WTC11 (cell line): ENCODE data around the gene LFNG. TPM values are rescaled to one million over a fixed set of nuclear protein-coding genes. Genes with fewer than 3 reads are reported as not detected.

ENCODE experiments used
- ATAC-seq: fragments of 200-7000 bp; cut with Tn5 transposase; 2 replicates; pipeline ENCODE4 v1.10.0; 2021; ENCODE audit warnings: mild to moderate bottlenecking, moderate library complexity
- CTCF ChIA-PET: fragments of 300-600 bp; sonication (Branson Sonifier 250); formaldehyde crosslinking; loops from one replicate; lab custom pipeline; 2021; ENCODE audit warnings: antibody characterized with exemption; lab: Charles Lee
- POLR2A ChIA-PET: fragments of 350-600 bp; sonication (Branson Sonifier 250); formaldehyde crosslinking; loops from one replicate; lab custom pipeline; 2021; ENCODE audit warnings: antibody characterized with exemption; lab: Charles Lee
- DNase-seq: peaks from one replicate; pipeline ENCODE4 v3.0.0; 2021; ENCODE audit warnings: low spot score
- H3K27ac Mint-ChIP-seq: 2 replicates; pipeline ENCODE4 v1.8.0; 2021; ENCODE audit warnings: mixed read lengths
- H3K27me3 Mint-ChIP-seq: 2 replicates; pipeline ENCODE4 v1.8.0; 2021; ENCODE audit warnings: low read depth, mild to moderate bottlenecking, moderate library complexity, mixed read lengths
- H3K36me3 Mint-ChIP-seq: 2 replicates; pipeline ENCODE4 v1.8.0; 2021; ENCODE audit warnings: mixed read lengths
- H3K4me1 Mint-ChIP-seq: 2 replicates; pipeline ENCODE4 v1.8.0; 2022; ENCODE audit warnings: mixed read lengths
- H3K4me3 Mint-ChIP-seq: 2 replicates; pipeline ENCODE4 v1.8.0; 2021; ENCODE audit warnings: mild to moderate bottlenecking, moderate library complexity, mixed read lengths
- H3K9me3 Mint-ChIP-seq: 2 replicates; pipeline ENCODE4 v1.8.0; 2021; ENCODE audit warnings: mixed read lengths
- ATF1 ChIP-seq: sonication (generic); formaldehyde crosslinking; IDR thresholded peaks from 2 replicates; pipeline ENCODE4 v1.8.1; 2023; ENCODE audit warnings: mild to moderate bottlenecking, moderate library complexity, missing genetic modification reagents
- ATF6 ChIP-seq: sonication (generic); formaldehyde crosslinking; IDR thresholded peaks from 2 replicates; pipeline ENCODE4 v1.8.1; 2023; ENCODE audit warnings: mild to moderate bottlenecking, missing genetic modification reagents
- CBFB ChIP-seq: sonication (generic); formaldehyde crosslinking; IDR thresholded peaks from 2 replicates; pipeline ENCODE4 v1.8.1; 2022; ENCODE audit warnings: mild to moderate bottlenecking, low read depth, missing genetic modification reagents
- E2F1 ChIP-seq: sonication (generic); formaldehyde crosslinking; IDR thresholded peaks from 2 replicates; pipeline ENCODE4 v1.8.0; 2022; ENCODE audit warnings: mild to moderate bottlenecking, missing genetic modification reagents
- ERG ChIP-seq: fragments of 250-450 bp; sonication (Bioruptor Pico); IDR thresholded peaks from 2 replicates; pipeline ENCODE4 v1.8.0; 2021; ENCODE audit warnings: mild to moderate bottlenecking
- FOXJ3 ChIP-seq: sonication (generic); formaldehyde crosslinking; IDR thresholded peaks from 2 replicates; pipeline ENCODE4 v1.9.0; 2021; ENCODE audit warnings: missing genetic modification reagents, mild to moderate bottlenecking, borderline replicate concordance
- FOXK1 ChIP-seq: sonication (generic); formaldehyde crosslinking; IDR thresholded peaks from 2 replicates; pipeline ENCODE4 v1.8.0; 2022; ENCODE audit warnings: mild to moderate bottlenecking, moderate library complexity, missing genetic modification reagents
- FOXP1 ChIP-seq: sonication (generic); formaldehyde crosslinking; IDR thresholded peaks from 2 replicates; pipeline ENCODE4 v1.8.0; 2022; ENCODE audit warnings: missing genetic modification reagents, mild to moderate bottlenecking, moderate library complexity, borderline replicate concordance
- GABPB1 ChIP-seq: sonication (generic); formaldehyde crosslinking; IDR thresholded peaks from 2 replicates; pipeline ENCODE4 v1.8.1; 2023; ENCODE audit warnings: mild to moderate bottlenecking, missing genetic modification reagents
- GTF2I ChIP-seq: fragments of 250-450 bp; sonication (Bioruptor Pico); conservative IDR thresholded peaks from 2 replicates; pipeline ENCODE4 v1.4.0; 2021; ENCODE audit warnings: mild to moderate bottlenecking
- HMGXB4 ChIP-seq: sonication (generic); formaldehyde crosslinking; IDR thresholded peaks from 2 replicates; pipeline ENCODE4 v1.8.1; 2023; ENCODE audit warnings: mild to moderate bottlenecking, moderate library complexity, missing genetic modification reagents
- JAZF1 ChIP-seq: fragments of 250-450 bp; sonication (Bioruptor Pico); IDR thresholded peaks from 2 replicates; pipeline ENCODE4 v1.9.0; 2021; ENCODE audit warnings: moderate library complexity, mild to moderate bottlenecking, inconsistent platforms
- NFYB ChIP-seq: sonication (generic); formaldehyde crosslinking; conservative IDR thresholded peaks from 2 replicates; pipeline ENCODE4 v1.8.0; 2022; ENCODE audit warnings: low read depth, missing genetic modification reagents
- NR2C2 ChIP-seq: sonication (generic); formaldehyde crosslinking; IDR thresholded peaks from 2 replicates; pipeline ENCODE4 v1.8.0; 2022; ENCODE audit warnings: mild to moderate bottlenecking, missing genetic modification reagents
- SMAD3 ChIP-seq: sonication (generic); formaldehyde crosslinking; IDR thresholded peaks from 2 replicates; pipeline ENCODE4 v1.8.0; 2022; ENCODE audit warnings: missing genetic modification reagents, mild to moderate bottlenecking, borderline replicate concordance
- USF1 ChIP-seq: sonication (generic); formaldehyde crosslinking; IDR thresholded peaks from 2 replicates; pipeline ENCODE4 v1.8.0; 2022; ENCODE audit warnings: mild to moderate bottlenecking, missing genetic modification reagents
- ZBTB21 ChIP-seq: sonication (generic); formaldehyde crosslinking; IDR thresholded peaks from 2 replicates; pipeline ENCODE4 v1.8.1; 2023; ENCODE audit warnings: mild to moderate bottlenecking, missing genetic modification reagents, borderline replicate concordance
- ZNF121 ChIP-seq: sonication (generic); formaldehyde crosslinking; IDR thresholded peaks from 2 replicates; pipeline ENCODE4 v1.8.0; 2023; ENCODE audit warnings: missing genetic modification reagents
- ZNF219 ChIP-seq: sonication (generic); formaldehyde crosslinking; IDR thresholded peaks from 2 replicates; pipeline ENCODE4 v1.8.0; 2023; ENCODE audit warnings: missing genetic modification reagents, mild to moderate bottlenecking, borderline replicate concordance
- ZSCAN18 ChIP-seq: fragments of 250-450 bp; sonication (Bioruptor Pico); IDR thresholded peaks from 2 replicates; pipeline ENCODE4 v2.1.2; 2022; ENCODE audit warnings: mild to moderate bottlenecking, moderate library complexity
- total RNA-seq: library from RNA; stranded (reverse); gene quantifications from 3 replicates; pipeline ENCODE4 v1.2.3, GENCODE V29; 2021

LFNG gene
- total RNA-seq, 1 experiment from 2014 or later = 29.4 TPM

- peaks cover 9% of the 10 kb centered on the region for H3K9me3 Mint-ChIP-seq
- POLR2A ChIA-PET = no interaction called here
- peaks cover 39% of the 10 kb centered on the region for H3K4me1 Mint-ChIP-seq
- ATAC-seq (peak; percentile 49), DNase-seq (no peak)
- no peak overlapping the region for H3K27ac Mint-ChIP-seq
- no peaks in the 10 kb centered on the region; the same call in 1 of the 2 replicates for H3K27me3 Mint-ChIP-seq
- H3K4me3 Mint-ChIP-seq = no peak overlapping the region
- TF ChIP-seq FOXK1 (CRISPR knock-in tag) = no peak
- TF ChIP-seq GTF2I (CRISPR knock-in tag) = peak; percentile 51; the same call in 1 of the 2 replicates
- no peaks in the 10 kb centered on the region for H3K36me3 Mint-ChIP-seq
- CTCF ChIA-PET = interaction anchor here (0.6 to 1.7 kb wide), 5 partner anchors 15 to 60 kb away, joined by 3 to 6 read pairs (median 3); no protein-coding TSS in a partner anchor
Observed at GRCh38 chr7:2495418-2496299, 23.9 kb upstream of the LFNG start.

- H3K27ac Mint-ChIP-seq = no peak overlapping the region
- peaks cover 8% of the 10 kb centered on the region for H3K9me3 Mint-ChIP-seq
- ChIA-PET CTCF (interaction anchor here (1.4 to 1.7 kb wide), 2 partner anchors 16 to 18 kb away, joined by 3 to 6 read pairs; no protein-coding TSS in a partner anchor), POLR2A (no interaction called here)
- ATAC-seq (no peak), DNase-seq (no peak)
- H3K27me3 Mint-ChIP-seq = no peaks in the 10 kb centered on the region; the same call in 1 of the 2 replicates
- no peaks in the 10 kb centered on the region for H3K36me3 Mint-ChIP-seq
- peaks cover 42% of the 10 kb centered on the region for H3K4me1 Mint-ChIP-seq
- peak; percentile 61; the same call in 1 of the 2 replicates for TF ChIP-seq FOXP1 (CRISPR knock-in tag)
- 0 out of 2 replicates have a peak, but pooled peaks have one; percentile 15 for TF ChIP-seq ERG
- no peak for TF ChIP-seq ZSCAN18 (CRISPR knock-in tag)
- TF ChIP-seq NFYB (CRISPR knock-in tag) = no peak
- no peak for TF ChIP-seq GABPB1 (CRISPR knock-in tag)
- TF ChIP-seq FOXJ3 (CRISPR knock-in tag) = no peak
- peak; percentile 30; the same call in 1 of the 2 replicates for TF ChIP-seq ZNF121
- 0 out of 2 replicates have a peak, but pooled peaks have one; percentile 62 for TF ChIP-seq SMAD3 (CRISPR knock-in tag)
- TF ChIP-seq GTF2I (CRISPR knock-in tag) = peak; percentile 97
- H3K4me3 Mint-ChIP-seq = no peak overlapping the region
Observed at GRCh38 chr7:2496375-2496774, 23.2 kb upstream of the LFNG start.

- Mint-ChIP-seq H3K27ac (peak overlapping the region; percentile 36; the same call in 1 of the 2 replicates), H3K27me3 (no peaks in the 10 kb centered on the region; the same call in 1 of the 2 replicates), H3K4me1 (peaks cover 42% of the 10 kb centered on the region), H3K9me3 (peaks cover 2% of the 10 kb centered on the region), H3K36me3 (no peaks in the 10 kb centered on the region), H3K4me3 (no peak overlapping the region)
- no peak for DNase-seq
- ChIA-PET CTCF (interaction anchor here (1.4 to 1.7 kb wide), 3 partner anchors 17 to 20 kb away, joined by 3 to 6 read pairs (median 4); no protein-coding TSS in a partner anchor), POLR2A (no interaction called here)
- ATAC-seq = no peak
- no peak for TF ChIP-seq ATF1 (CRISPR knock-in tag)
- TF ChIP-seq ERG = no peak
- no peak for TF ChIP-seq E2F1 (CRISPR knock-in tag)
- no peak for TF ChIP-seq ATF6
- TF ChIP-seq CBFB (CRISPR knock-in tag) = no peak
- no peak for TF ChIP-seq USF1 (CRISPR knock-in tag)
- TF ChIP-seq JAZF1 (CRISPR knock-in tag) = no peak
- TF ChIP-seq ZBTB21 (CRISPR knock-in tag) = no peak
- TF ChIP-seq HMGXB4 = no peak
- no peak for TF ChIP-seq ZNF219
- TF ChIP-seq NR2C2 (CRISPR knock-in tag) = no peak
- TF ChIP-seq FOXK1 (CRISPR knock-in tag) = no peak
Observed at GRCh38 chr7:2497065-2497464, 22.5 kb upstream of the LFNG start.
